ENCODE measurements around the gene TOMM20L.
"Not testable (repeated sequence)": the region's sequence is repeated elsewhere in the genome, so short reads cannot be mapped to it uniquely, and the experiment has no call there.

The TOMM20L gene

GRCh38 chr14:58395812-58396788 is at the start of gene TOMM20L:
Gene TOMM20L, plus strand, starts transcription at chr14:58395930. Its CDS starts 28 bp downstream, at chr14:58395958.
- Histone ChIP-seq H3K27ac (ENCODE audit: low read depth, low read length) (peak within 1 kb of the TSS; percentile 68), H3K36me3 (ENCODE audit: control insufficient read depth in 1 of 2, insufficient read depth in 2 of 2, low read length in 2 of 2) (no peaks in the 10 kb centered on the region), H3K27me3 (ENCODE audit: control insufficient read depth in 1 of 2, insufficient read depth in 2 of 2, low read length in 2 of 2) (no peaks in the 10 kb centered on the region), H3K4me1 (ENCODE audit: control insufficient read depth in 1 of 2, insufficient read depth in 2 of 2, low read length in 2 of 2) (peaks cover 4 to 9% of the 10 kb centered on the region in 2 donors), H3K9me3 (ENCODE audit: control insufficient read depth in 1 of 2, low read length in 2 of 2) (no peaks in the 10 kb centered on the region), H3K4me3 (ENCODE audit: low read depth in 1 of 2, low read length in 2 of 2) (peak within 1 kb of the TSS; percentile 66 to 70), H3K9ac (ENCODE audit: low read depth in 1 of 2, low read length in 2 of 2) (peak within 1 kb of the TSS; percentile 22 to 73)

DNA sequence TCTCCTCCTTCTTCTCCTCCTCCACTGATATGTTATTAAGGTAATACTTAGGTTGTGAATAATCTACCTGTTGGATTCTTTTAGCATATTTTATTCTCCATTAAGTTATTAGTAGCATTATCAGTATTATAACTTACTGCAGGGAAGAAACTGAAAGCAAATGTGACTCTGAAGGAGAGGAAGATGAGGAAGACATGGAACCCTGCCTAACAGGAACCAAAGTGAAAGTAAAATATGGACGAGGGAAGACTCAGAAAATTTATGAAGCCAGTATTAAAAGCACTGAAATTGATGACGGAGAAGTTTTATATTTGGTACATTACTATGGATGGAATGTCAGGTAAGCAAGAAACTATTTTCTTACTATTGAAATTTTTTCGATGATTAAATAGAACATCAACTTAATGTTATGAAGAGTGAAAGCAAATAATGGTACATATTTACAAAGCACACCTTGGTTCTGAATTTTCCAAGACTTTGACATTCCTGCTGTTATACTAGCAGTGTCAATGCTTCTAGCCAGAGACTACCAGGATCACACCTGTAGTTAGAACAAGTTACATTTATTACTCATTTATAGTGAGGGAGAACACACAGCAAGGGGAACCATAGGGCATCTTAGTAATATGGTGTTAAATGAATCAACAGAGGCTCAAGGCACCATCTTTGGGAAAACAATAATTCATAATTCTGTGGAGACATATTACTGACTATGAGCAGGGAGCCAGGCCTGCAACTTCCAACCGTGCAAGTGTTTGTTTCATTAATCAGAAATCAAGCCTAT is 42.0 kb upstream of the TOMM20L start:
- no peak overlapping the region for H3K27ac ChIP-seq (ENCODE audit: low read depth, low read length)
- H3K27me3 ChIP-seq (ENCODE audit: control insufficient read depth in 1 of 2, insufficient read depth in 2 of 2, low read length in 2 of 2), result no peaks in the 10 kb centered on the region
- H3K9ac ChIP-seq (ENCODE audit: low read depth in 1 of 2, low read length in 2 of 2), result peak overlapping the region in 1 of 2 donors; percentile 5

DNA sequence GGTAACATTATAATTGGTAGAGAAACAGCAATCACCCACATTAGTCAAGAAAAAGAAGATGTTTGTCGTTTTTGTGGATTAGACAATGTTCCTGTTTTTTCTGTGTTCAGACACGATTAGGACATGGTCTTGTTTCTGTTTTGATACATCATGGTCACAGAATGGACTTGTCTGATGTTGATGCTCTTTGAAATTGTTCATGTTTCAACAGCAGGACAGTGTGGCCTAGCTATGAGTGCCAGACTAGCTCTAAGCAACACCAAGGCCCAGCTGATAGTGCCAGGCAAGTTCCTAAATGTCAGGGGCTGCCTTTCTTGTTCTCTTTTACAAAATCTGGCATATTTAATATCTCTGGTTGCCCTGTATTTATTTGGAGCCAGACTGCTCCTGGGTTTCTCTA is 40.9 kb upstream of the TOMM20L start:
- Histone ChIP-seq H3K9me3 (ENCODE audit: control insufficient read depth in 1 of 2, low read length in 2 of 2) (no peaks in the 10 kb centered on the region), H3K27me3 (ENCODE audit: control insufficient read depth in 1 of 2, insufficient read depth in 2 of 2, low read length in 2 of 2) (no peaks in the 10 kb centered on the region), H3K4me3 (ENCODE audit: low read depth in 1 of 2, low read length in 2 of 2) (no peak overlapping the region), H3K36me3 (ENCODE audit: control insufficient read depth in 1 of 2, insufficient read depth in 2 of 2, low read length in 2 of 2) (peaks cover 11 to 48% of the 10 kb centered on the region in 2 donors), H3K9ac (ENCODE audit: low read depth in 1 of 2, low read length in 2 of 2) (no peak overlapping the region), H3K27ac (ENCODE audit: low read depth, low read length) (no peak overlapping the region), H3K4me1 (ENCODE audit: control insufficient read depth in 1 of 2, insufficient read depth in 2 of 2, low read length in 2 of 2) (peaks cover 0 to 6% of the 10 kb centered on the region in 2 donors)

More for the DNA sequence above, 42.0 kb upstream of the TOMM20L start:
- peak overlapping the region; percentile 17 to 50 for H3K4me3 ChIP-seq (ENCODE audit: low read depth in 1 of 2, low read length in 2 of 2)
- no peaks in the 10 kb centered on the region for H3K9me3 ChIP-seq (ENCODE audit: control insufficient read depth in 1 of 2, low read length in 2 of 2)
- H3K36me3 ChIP-seq (ENCODE audit: control insufficient read depth in 1 of 2, insufficient read depth in 2 of 2, low read length in 2 of 2), result peaks cover 6 to 56% of the 10 kb centered on the region in 2 donors
- peaks cover 0 to 6% of the 10 kb centered on the region in 2 donors for H3K4me1 ChIP-seq (ENCODE audit: control insufficient read depth in 1 of 2, insufficient read depth in 2 of 2, low read length in 2 of 2)

- Histone ChIP-seq H3K9me3 (ENCODE audit: control insufficient read depth in 1 of 2, low read length in 2 of 2) (no peaks in the 10 kb centered on the region), H3K9ac (ENCODE audit: low read depth in 1 of 2, low read length in 2 of 2) (no peak overlapping the region), H3K27me3 (ENCODE audit: control insufficient read depth in 1 of 2, insufficient read depth in 2 of 2, low read length in 2 of 2) (no peaks in the 10 kb centered on the region), H3K4me3 (ENCODE audit: low read depth in 1 of 2, low read length in 2 of 2) (no peak overlapping the region), H3K36me3 (ENCODE audit: control insufficient read depth in 1 of 2, insufficient read depth in 2 of 2, low read length in 2 of 2) (peaks cover 16 to 50% of the 10 kb centered on the region in 2 donors), H3K27ac (ENCODE audit: low read depth, low read length) (no peak overlapping the region), H3K4me1 (ENCODE audit: control insufficient read depth in 1 of 2, insufficient read depth in 2 of 2, low read length in 2 of 2) (peaks cover 0 to 6% of the 10 kb centered on the region in 2 donors)
Measured at GRCh38 chr14:58356268-58356667, 39.5 kb upstream of the TOMM20L start.

GRCh38 chr14:58362272-58362671 is 33.5 kb upstream of the TOMM20L start:
- not testable (repeated sequence) for H3K9me3 ChIP-seq (ENCODE audit: control insufficient read depth in 1 of 2, low read length in 2 of 2); H3K27me3 ChIP-seq (ENCODE audit: control insufficient read depth in 1 of 2, insufficient read depth in 2 of 2, low read length in 2 of 2); H3K4me1 ChIP-seq (ENCODE audit: control insufficient read depth in 1 of 2, insufficient read depth in 2 of 2, low read length in 2 of 2); H3K9ac ChIP-seq (ENCODE audit: low read depth in 1 of 2, low read length in 2 of 2); H3K27ac ChIP-seq (ENCODE audit: low read depth, low read length); H3K4me3 ChIP-seq (ENCODE audit: low read depth in 1 of 2, low read length in 2 of 2)
- H3K36me3 ChIP-seq (ENCODE audit: control insufficient read depth in 1 of 2, insufficient read depth in 2 of 2, low read length in 2 of 2), result peaks cover 34 to 50% of the 10 kb centered on the region in 2 donors

DNA sequence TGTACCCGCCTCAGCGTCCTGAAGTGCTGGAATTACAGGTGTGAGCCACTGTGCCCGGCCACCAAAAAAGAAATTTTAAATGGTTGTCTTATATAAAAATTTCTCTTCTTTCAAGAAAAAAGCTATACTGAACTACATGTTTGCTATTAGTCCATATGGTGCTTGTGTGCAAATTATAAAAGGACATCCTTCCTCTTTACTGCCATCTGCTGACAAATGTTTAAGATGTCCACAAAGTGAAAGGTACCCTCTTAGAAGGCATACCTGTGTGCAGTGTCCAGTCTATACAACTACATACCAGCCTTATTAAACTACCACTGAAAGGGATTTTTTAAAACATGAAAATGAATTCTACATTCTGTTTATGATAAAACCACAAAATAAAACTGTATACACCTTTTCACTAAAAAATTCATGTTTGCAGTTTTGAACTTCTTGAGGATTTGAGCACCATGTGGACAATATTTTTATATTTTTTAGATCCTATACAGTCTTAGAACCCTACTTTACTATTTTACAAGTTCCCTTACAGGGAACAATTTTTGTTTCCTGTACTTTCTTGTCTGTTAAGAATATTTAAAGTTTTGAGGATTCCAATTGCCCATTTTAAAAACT is 32.8 kb upstream of the TOMM20L start:
- H3K9ac ChIP-seq (ENCODE audit: low read depth in 1 of 2, low read length in 2 of 2), result no peak overlapping the region
- no peak overlapping the region for H3K4me3 ChIP-seq (ENCODE audit: low read depth in 1 of 2, low read length in 2 of 2)
- H3K27ac ChIP-seq (ENCODE audit: low read depth, low read length), result no peak overlapping the region
- no peaks in the 10 kb centered on the region for H3K27me3 ChIP-seq (ENCODE audit: control insufficient read depth in 1 of 2, insufficient read depth in 2 of 2, low read length in 2 of 2)
- H3K36me3 ChIP-seq (ENCODE audit: control insufficient read depth in 1 of 2, insufficient read depth in 2 of 2, low read length in 2 of 2), result peaks cover 40 to 55% of the 10 kb centered on the region in 2 donors
- H3K9me3 ChIP-seq (ENCODE audit: control insufficient read depth in 1 of 2, low read length in 2 of 2), result no peaks in the 10 kb centered on the region
- H3K4me1 ChIP-seq (ENCODE audit: control insufficient read depth in 1 of 2, insufficient read depth in 2 of 2, low read length in 2 of 2), result no peaks in the 10 kb centered on the region

DNA sequence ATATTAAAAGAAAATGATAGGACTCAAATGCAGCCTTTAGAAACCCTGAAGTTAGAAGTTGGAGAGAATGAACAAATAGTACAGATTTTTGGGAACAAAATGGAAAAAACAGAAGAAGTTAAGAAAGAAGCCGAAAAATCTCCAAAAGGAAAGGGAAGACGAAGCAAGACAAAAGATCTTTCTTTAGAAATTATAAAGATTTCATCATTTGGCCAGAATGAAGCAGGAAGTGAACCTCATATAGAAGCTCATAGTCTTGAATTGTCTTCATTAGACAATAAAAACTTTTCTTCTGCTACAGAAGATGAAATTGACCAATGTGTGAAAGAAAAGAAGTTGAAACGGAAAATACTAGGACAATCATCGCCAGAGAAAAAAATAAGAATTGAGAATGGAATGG is 31.4 kb upstream of the TOMM20L start:
- no peaks in the 10 kb centered on the region for H3K9me3 ChIP-seq (ENCODE audit: control insufficient read depth in 1 of 2, low read length in 2 of 2)
- no peak overlapping the region for H3K27ac ChIP-seq (ENCODE audit: low read depth, low read length)
- no peaks in the 10 kb centered on the region for H3K4me1 ChIP-seq (ENCODE audit: control insufficient read depth in 1 of 2, insufficient read depth in 2 of 2, low read length in 2 of 2)
- no peak overlapping the region for H3K4me3 ChIP-seq (ENCODE audit: low read depth in 1 of 2, low read length in 2 of 2)
- H3K36me3 ChIP-seq (ENCODE audit: control insufficient read depth in 1 of 2, insufficient read depth in 2 of 2, low read length in 2 of 2), result peaks cover 37 to 63% of the 10 kb centered on the region in 2 donors
- no peak overlapping the region for H3K9ac ChIP-seq (ENCODE audit: low read depth in 1 of 2, low read length in 2 of 2)
- no peaks in the 10 kb centered on the region for H3K27me3 ChIP-seq (ENCODE audit: control insufficient read depth in 1 of 2, insufficient read depth in 2 of 2, low read length in 2 of 2)

DNA sequence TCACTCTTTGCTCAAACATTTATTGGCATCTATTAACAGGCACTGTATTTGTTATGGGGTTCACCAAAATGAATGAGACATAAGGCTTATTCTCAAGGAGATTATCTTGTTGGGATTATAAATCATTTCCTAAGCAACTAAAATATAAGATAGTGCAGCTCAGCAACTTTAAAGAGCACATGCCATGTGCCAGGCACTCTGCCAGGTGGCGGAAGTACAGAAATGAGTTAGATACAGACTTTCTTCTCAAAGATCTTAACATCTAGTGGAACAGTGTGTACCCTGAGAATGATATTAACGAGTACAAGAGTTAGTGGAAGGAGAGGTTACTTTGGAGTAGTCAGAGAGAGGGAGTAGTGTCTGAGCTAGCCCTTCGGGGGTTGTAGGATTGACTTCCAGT is 28.4 kb upstream of the TOMM20L start:
- no peak overlapping the region for H3K4me3 ChIP-seq (ENCODE audit: low read depth in 1 of 2, low read length in 2 of 2)
- H3K36me3 ChIP-seq (ENCODE audit: control insufficient read depth in 1 of 2, insufficient read depth in 2 of 2, low read length in 2 of 2), result peaks cover 33 to 62% of the 10 kb centered on the region in 2 donors
- H3K9me3 ChIP-seq (ENCODE audit: control insufficient read depth in 1 of 2, low read length in 2 of 2), result no peaks in the 10 kb centered on the region

DNA sequence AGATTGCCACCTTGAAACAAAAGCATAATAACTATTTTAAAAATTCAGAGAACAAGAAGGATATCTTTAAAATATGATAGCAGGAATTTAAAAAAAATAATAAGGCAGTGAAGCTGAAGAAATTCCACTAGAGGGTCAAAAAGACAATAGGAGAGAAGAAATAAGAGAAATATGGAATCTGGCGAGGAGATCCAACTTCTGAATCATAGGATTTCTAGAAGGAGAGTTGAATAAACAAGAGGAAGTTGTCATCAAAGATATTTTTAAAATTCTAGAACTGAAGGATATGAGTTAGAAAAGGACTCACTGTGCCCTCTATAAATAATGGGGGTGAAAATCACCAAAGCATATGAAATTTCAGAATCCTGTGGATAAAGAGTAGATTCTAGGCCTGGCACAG is 26.8 kb upstream of the TOMM20L start:
- no peak overlapping the region for H3K9ac ChIP-seq (ENCODE audit: low read depth in 1 of 2, low read length in 2 of 2)
- H3K4me3 ChIP-seq (ENCODE audit: low read depth in 1 of 2, low read length in 2 of 2), result no peak overlapping the region
- peaks cover 38 to 70% of the 10 kb centered on the region in 2 donors for H3K36me3 ChIP-seq (ENCODE audit: control insufficient read depth in 1 of 2, insufficient read depth in 2 of 2, low read length in 2 of 2)
- no peaks in the 10 kb centered on the region for H3K9me3 ChIP-seq (ENCODE audit: control insufficient read depth in 1 of 2, low read length in 2 of 2)
- no peak overlapping the region for H3K27ac ChIP-seq (ENCODE audit: low read depth, low read length)
- H3K4me1 ChIP-seq (ENCODE audit: control insufficient read depth in 1 of 2, insufficient read depth in 2 of 2, low read length in 2 of 2), result no peaks in the 10 kb centered on the region
- no peaks in the 10 kb centered on the region for H3K27me3 ChIP-seq (ENCODE audit: control insufficient read depth in 1 of 2, insufficient read depth in 2 of 2, low read length in 2 of 2)

More for the DNA sequence above, 28.4 kb upstream of the TOMM20L start:
- Histone ChIP-seq H3K27ac (ENCODE audit: low read depth, low read length) (no peak overlapping the region), H3K9ac (ENCODE audit: low read depth in 1 of 2, low read length in 2 of 2) (no peak overlapping the region), H3K27me3 (ENCODE audit: control insufficient read depth in 1 of 2, insufficient read depth in 2 of 2, low read length in 2 of 2) (no peaks in the 10 kb centered on the region), H3K4me1 (ENCODE audit: control insufficient read depth in 1 of 2, insufficient read depth in 2 of 2, low read length in 2 of 2) (no peaks in the 10 kb centered on the region)
